ENCODE data around the gene RAB30.
"Not testable (repeated sequence)": the region's sequence is repeated elsewhere in the genome, so short reads cannot be mapped to it uniquely, and the experiment has no call there.

The RAB30 gene

DNA sequence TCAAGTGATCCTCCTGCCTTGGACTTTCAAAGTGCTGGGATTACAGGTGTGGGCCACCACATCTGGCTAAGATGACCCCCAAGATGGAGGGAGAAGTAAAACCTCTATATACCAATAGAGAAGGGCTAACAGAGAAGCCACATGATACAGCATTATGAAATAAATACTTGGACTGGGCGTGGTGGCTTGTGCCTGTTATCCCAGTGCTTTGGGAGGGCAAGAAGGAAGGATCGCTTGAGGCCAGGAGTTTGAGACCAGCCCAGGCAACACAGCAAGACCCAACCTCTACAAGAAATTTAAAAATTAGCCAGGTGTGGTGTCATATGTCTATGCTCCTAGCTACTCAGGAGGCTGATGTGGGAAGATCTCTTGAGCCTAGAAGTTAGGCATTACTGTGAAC, 61.7 kb downstream of the RAB30 start:
- Histone ChIP-seq H2AFZ (ENCODE audit: low read length, unreplicated experiment) (no peak overlapping the region), H3K4me3 (ENCODE audit: low read depth, low read length) (no peak overlapping the region), H3K27me3 (ENCODE audit: insufficient read depth, low read length) (no peaks in the 10 kb centered on the region), H3K36me3 (ENCODE audit: insufficient read depth, low read length) (no peaks in the 10 kb centered on the region), H3K79me2 (ENCODE audit: control insufficient read depth, insufficient read depth, low read length, unreplicated experiment) (peaks cover 7% of the 10 kb centered on the region), H3K4me1 (ENCODE audit: control insufficient read depth, insufficient read depth, low read length, unreplicated experiment) (peaks cover 62% of the 10 kb centered on the region), H3K27ac (ENCODE audit: low read depth, low read length) (no peak overlapping the region)

DNA sequence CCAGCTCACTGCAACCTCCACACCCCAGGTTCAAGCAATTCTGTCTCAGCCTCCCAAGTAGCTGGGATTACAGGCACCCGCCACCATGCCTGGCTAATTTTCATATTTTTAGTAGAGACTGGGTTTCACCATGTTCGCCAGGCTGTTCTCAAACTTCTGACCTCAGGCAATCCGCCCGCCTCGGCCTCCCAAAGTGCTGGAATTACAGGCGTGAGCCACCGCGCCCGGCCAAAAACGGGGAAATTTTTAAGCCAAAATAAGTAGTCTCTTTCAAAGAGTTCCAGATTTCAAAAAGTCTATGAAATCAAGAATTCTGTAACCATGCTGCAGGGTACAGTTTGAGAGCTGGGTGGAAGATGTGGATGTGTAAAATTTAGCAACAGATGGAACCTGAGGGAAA, 62.6 kb downstream of the RAB30 start:
- not testable (repeated sequence) for H3K27me3 ChIP-seq (ENCODE audit: insufficient read depth, low read length); H3K36me3 ChIP-seq (ENCODE audit: insufficient read depth, low read length); H3K27ac ChIP-seq (ENCODE audit: low read depth, low read length); H3K4me3 ChIP-seq (ENCODE audit: low read depth, low read length); H3K79me2 ChIP-seq (ENCODE audit: control insufficient read depth, insufficient read depth, low read length, unreplicated experiment); H2AFZ ChIP-seq (ENCODE audit: low read length, unreplicated experiment)
- peaks cover 62% of the 10 kb centered on the region for H3K4me1 ChIP-seq (ENCODE audit: control insufficient read depth, insufficient read depth, low read length, unreplicated experiment)

DNA sequence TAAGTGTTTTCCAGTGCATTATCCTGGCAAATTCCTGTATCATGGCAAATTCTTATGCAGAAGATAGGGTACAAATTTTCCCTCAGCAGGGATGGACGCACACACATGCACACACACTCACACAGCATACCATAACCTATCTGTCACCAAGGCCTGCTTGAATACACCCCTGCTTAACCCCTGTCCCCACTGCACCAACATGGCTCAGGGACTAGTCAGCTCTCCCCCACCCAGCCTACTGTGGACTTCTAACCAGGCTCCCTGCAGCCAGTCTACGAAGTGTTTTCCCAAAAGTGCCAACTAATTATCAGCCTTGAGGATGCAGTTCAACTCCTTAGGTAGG, 63.1 kb downstream of the RAB30 start:
- Histone ChIP-seq H3K27ac (ENCODE audit: low read depth, low read length) (no peak overlapping the region), H3K36me3 (ENCODE audit: insufficient read depth, low read length) (no peaks in the 10 kb centered on the region), H3K4me3 (ENCODE audit: low read depth, low read length) (no peak overlapping the region), H3K4me1 (ENCODE audit: control insufficient read depth, insufficient read depth, low read length, unreplicated experiment) (peaks cover 57% of the 10 kb centered on the region), H2AFZ (ENCODE audit: low read length, unreplicated experiment) (no peak overlapping the region), H3K79me2 (ENCODE audit: control insufficient read depth, insufficient read depth, low read length, unreplicated experiment) (peaks cover 8% of the 10 kb centered on the region), H3K27me3 (ENCODE audit: insufficient read depth, low read length) (no peaks in the 10 kb centered on the region)

DNA sequence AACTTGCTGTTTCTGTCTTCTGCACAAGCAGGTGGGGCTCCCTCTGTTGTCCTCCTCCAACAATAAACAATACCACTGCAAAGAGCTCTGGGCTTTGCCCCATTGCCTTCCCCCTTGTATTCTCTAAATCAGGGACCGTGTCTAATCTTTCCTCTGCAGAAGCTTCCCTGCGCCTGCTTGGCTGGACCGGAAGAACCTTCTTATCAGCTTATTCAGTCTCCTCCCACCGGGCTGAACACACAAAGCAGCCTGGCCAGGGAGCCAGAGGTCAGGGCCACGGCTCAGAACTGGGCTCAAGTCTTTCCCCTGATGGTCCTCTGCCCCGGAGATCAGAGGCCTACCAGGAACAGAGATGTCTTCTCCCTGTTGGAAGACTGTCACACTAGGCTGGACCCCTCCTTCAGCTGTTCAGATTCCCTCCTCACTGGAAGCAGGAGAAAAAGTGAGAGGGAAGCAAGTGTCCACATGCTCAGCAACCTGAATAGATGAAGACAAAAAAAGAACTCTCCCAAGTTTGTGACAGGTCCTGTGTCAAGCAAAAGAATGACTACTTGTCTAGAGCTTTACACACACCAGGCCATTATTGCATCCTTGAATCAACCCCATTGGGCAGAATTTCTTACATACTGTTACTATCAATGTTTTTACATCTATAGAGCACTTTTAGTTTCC, 63.7 kb downstream of the RAB30 start:
- Histone ChIP-seq H3K36me3 (ENCODE audit: insufficient read depth, low read length) (no peaks in the 10 kb centered on the region), H3K27ac (ENCODE audit: low read depth, low read length) (no peak overlapping the region), H3K27me3 (ENCODE audit: insufficient read depth, low read length) (no peaks in the 10 kb centered on the region), H3K4me1 (ENCODE audit: control insufficient read depth, insufficient read depth, low read length, unreplicated experiment) (peaks cover 52% of the 10 kb centered on the region), H3K79me2 (ENCODE audit: control insufficient read depth, insufficient read depth, low read length, unreplicated experiment) (peaks cover 8% of the 10 kb centered on the region), H3K4me3 (ENCODE audit: low read depth, low read length) (no peak overlapping the region), H2AFZ (ENCODE audit: low read length, unreplicated experiment) (no peak overlapping the region)

DNA sequence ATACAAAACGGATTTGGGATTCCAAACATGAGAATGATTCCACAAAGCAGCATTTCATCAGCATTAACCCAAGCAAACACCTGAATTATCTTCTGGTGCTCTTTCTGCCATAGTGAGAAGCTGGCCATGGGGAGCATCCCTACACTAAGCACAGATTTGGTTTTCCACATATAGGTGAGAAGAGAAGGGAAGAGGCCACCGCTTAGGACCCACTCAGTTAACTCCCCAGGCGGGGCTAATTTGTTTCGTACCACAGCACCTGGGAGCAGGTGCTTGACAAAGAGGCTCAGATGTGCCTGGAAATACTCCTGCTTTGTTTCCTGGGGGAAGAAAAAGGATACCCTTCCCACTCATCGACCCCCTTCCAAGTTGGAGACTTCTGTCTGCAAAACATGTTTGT, 64.2 kb downstream of the RAB30 start:
- Histone ChIP-seq H3K4me3 (ENCODE audit: low read depth, low read length) (no peak overlapping the region), H2AFZ (ENCODE audit: low read length, unreplicated experiment) (no peak overlapping the region), H3K4me1 (ENCODE audit: control insufficient read depth, insufficient read depth, low read length, unreplicated experiment) (peaks cover 46% of the 10 kb centered on the region), H3K27me3 (ENCODE audit: insufficient read depth, low read length) (no peaks in the 10 kb centered on the region), H3K27ac (ENCODE audit: low read depth, low read length) (no peak overlapping the region), H3K79me2 (ENCODE audit: control insufficient read depth, insufficient read depth, low read length, unreplicated experiment) (peaks cover 8% of the 10 kb centered on the region), H3K36me3 (ENCODE audit: insufficient read depth, low read length) (no peaks in the 10 kb centered on the region)

DNA sequence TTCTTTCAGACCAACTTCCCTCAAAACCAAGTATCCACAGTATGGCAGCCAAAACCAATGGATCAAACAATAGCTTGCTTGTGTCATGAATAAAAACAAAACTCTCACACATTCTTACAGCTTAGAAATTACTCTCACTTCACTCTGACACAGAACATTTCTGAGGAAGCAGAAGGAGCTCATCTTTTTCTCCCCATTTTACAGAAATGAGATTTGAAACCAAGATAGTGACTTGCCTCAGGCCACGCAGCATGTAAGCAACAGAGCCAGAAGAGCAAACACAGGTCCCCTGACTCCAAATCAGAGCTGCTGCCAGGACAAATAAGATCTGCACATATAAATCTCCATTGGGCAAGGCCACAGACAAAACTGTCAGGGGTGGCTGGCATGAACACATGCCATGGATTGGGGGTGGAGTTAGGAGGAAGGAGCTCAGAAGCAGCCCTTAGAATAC, 64.8 kb downstream of the RAB30 start:
- H3K27ac ChIP-seq (ENCODE audit: low read depth, low read length), result no peak overlapping the region
- peaks cover 41% of the 10 kb centered on the region for H3K4me1 ChIP-seq (ENCODE audit: control insufficient read depth, insufficient read depth, low read length, unreplicated experiment)
- no peaks in the 10 kb centered on the region for H3K27me3 ChIP-seq (ENCODE audit: insufficient read depth, low read length)
- H3K36me3 ChIP-seq (ENCODE audit: insufficient read depth, low read length), result no peaks in the 10 kb centered on the region
- H2AFZ ChIP-seq (ENCODE audit: low read length, unreplicated experiment), result no peak overlapping the region
- H3K79me2 ChIP-seq (ENCODE audit: control insufficient read depth, insufficient read depth, low read length, unreplicated experiment), result peaks cover 8% of the 10 kb centered on the region
- no peak overlapping the region for H3K4me3 ChIP-seq (ENCODE audit: low read depth, low read length)

DNA sequence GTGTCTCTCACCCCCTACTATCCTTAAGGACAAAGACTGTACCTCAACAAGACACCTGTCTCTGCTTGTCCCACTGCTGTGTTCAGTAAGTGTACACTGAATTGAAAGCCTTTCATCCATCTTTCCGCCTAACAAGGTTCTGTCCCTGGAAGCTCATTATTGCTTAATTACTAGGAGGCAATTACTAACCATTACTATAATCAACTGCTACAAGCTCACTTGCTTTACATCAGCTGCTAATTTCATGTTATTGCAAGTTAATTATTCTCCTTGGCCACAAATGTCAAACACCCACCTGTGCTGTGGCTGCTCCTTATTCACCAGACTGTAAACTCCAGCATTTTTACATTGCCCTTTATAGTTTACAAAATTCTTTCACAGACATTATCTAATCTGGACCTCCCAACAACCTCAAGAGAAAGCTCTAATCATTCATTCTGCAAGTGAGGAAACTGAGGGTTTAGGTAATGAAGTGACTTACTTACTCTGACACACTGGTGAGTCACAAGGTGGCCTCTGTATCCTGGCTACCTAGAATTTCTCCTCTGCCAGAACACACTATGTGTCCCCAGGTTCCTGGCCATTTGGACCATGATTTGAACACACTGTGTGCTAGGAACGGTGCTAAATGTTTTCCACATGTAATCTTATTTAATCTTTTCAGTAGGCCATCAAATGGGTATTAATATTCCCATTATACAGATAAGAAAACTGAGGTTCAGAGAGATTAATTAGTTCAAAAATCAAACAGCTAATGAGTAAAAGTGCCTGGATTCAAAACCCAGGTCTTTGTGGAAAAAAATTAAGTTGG, 66.7 kb downstream of the RAB30 start:
- H3K4me3 ChIP-seq (ENCODE audit: low read depth, low read length), result no peak overlapping the region
- peaks cover 7% of the 10 kb centered on the region for H3K79me2 ChIP-seq (ENCODE audit: control insufficient read depth, insufficient read depth, low read length, unreplicated experiment)
- H3K4me1 ChIP-seq (ENCODE audit: control insufficient read depth, insufficient read depth, low read length, unreplicated experiment), result peaks cover 27% of the 10 kb centered on the region
- H3K36me3 ChIP-seq (ENCODE audit: insufficient read depth, low read length), result no peaks in the 10 kb centered on the region
- H2AFZ ChIP-seq (ENCODE audit: low read length, unreplicated experiment), result no peak overlapping the region
- H3K27ac ChIP-seq (ENCODE audit: low read depth, low read length), result no peak overlapping the region
- H3K27me3 ChIP-seq (ENCODE audit: insufficient read depth, low read length), result no peaks in the 10 kb centered on the region

DNA sequence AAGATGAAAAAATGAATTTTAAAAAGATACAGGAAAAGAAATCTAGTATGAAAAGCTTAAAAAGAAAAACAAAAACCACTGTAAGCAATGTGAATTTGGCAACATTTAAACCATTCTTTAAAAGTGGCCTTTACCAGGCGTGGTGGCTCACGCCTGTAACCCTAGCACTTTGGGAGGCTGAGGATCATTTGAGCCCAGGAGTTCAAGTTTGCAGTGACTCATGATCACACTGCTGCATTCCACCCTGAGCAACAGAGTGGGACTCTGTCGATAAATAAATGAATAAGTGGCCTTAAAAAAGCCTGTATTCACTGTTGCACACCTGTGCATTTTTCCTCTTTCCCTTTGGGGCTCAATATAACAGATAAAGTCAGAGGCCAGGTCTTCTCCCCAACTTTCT, 69.2 kb downstream of the RAB30 start:
- Histone ChIP-seq H3K79me2 (ENCODE audit: control insufficient read depth, insufficient read depth, low read length, unreplicated experiment) (peaks cover 3% of the 10 kb centered on the region), H3K27me3 (ENCODE audit: insufficient read depth, low read length) (no peaks in the 10 kb centered on the region), H3K27ac (ENCODE audit: low read depth, low read length) (no peak overlapping the region), H3K4me3 (ENCODE audit: low read depth, low read length) (no peak overlapping the region), H3K36me3 (ENCODE audit: insufficient read depth, low read length) (no peaks in the 10 kb centered on the region), H3K4me1 (ENCODE audit: control insufficient read depth, insufficient read depth, low read length, unreplicated experiment) (peaks cover 13% of the 10 kb centered on the region), H2AFZ (ENCODE audit: low read length, unreplicated experiment) (no peak overlapping the region)

DNA sequence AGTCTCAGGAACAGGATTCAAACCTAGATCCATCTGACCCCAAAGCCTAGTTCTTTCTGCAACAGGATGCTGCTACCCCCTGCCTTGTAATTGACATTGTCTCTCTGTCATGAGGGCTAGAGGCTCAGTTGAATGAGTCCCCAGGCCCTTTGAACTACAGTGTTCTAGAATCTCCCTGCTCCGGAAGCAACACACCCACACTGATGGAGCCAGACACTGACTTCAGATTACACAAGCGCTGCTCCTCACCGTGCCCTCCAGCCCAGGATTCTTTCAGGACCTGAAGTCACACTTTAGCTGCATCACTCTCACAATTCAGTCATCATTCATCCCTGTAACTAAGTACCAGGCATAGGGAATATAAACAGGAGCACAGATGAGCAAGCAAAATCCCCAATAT, 69.6 kb downstream of the RAB30 start:
- H3K79me2 ChIP-seq (ENCODE audit: control insufficient read depth, insufficient read depth, low read length, unreplicated experiment), result peaks cover 3% of the 10 kb centered on the region
- H2AFZ ChIP-seq (ENCODE audit: low read length, unreplicated experiment), result no peak overlapping the region
- H3K27ac ChIP-seq (ENCODE audit: low read depth, low read length), result no peak overlapping the region
- H3K27me3 ChIP-seq (ENCODE audit: insufficient read depth, low read length), result no peaks in the 10 kb centered on the region
- H3K36me3 ChIP-seq (ENCODE audit: insufficient read depth, low read length), result no peaks in the 10 kb centered on the region
- no peak overlapping the region for H3K4me3 ChIP-seq (ENCODE audit: low read depth, low read length)
- peaks cover 11% of the 10 kb centered on the region for H3K4me1 ChIP-seq (ENCODE audit: control insufficient read depth, insufficient read depth, low read length, unreplicated experiment)

DNA sequence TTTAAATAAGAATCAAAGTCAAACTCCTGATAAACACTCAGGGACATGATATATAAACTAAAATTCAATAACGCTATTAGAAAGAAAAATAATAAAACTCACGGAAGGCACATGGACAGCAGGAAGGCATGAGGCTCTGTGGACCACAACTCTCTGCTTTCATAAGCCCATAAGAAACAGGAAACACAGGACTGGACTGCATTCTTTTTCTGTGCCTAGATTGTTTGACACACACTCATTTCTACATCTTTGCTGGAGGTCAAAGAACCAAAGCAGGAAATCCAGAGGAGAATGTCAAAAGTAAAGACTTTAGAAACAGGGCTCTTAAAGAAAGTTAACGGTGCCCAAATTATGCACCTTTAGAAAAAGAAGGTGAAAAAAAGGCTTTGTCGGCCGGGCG, 71.3 kb downstream of the RAB30 start:
- Histone ChIP-seq H2AFZ (ENCODE audit: low read length, unreplicated experiment) (no peak overlapping the region), H3K4me3 (ENCODE audit: low read depth, low read length) (no peak overlapping the region)

DNA sequence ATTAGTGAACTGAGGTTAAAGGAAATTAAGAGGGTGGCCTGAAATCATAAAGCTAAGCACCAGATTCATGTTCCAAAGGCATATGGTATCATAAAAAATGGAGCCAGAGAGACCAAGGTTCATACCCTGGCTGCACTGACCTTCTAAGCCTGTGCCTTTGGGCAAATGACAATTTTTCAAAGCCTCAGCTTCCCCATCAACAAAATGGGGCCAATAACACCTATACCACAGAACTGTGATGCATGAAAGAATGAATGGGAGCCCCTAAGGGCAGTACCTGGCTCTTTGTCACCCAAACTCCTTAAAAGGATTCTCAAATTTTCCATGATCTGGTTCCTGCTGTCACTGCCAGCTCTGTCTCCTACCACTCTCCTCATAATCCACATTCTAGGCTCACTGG, 72.5 kb downstream of the RAB30 start:
- Histone ChIP-seq H3K27me3 (ENCODE audit: insufficient read depth, low read length) (no peaks in the 10 kb centered on the region), H3K27ac (ENCODE audit: low read depth, low read length) (no peak overlapping the region), H3K4me3 (ENCODE audit: low read depth, low read length) (no peak overlapping the region), H3K79me2 (ENCODE audit: control insufficient read depth, insufficient read depth, low read length, unreplicated experiment) (no peaks in the 10 kb centered on the region), H3K4me1 (ENCODE audit: control insufficient read depth, insufficient read depth, low read length, unreplicated experiment) (peaks cover 3% of the 10 kb centered on the region), H3K36me3 (ENCODE audit: insufficient read depth, low read length) (no peaks in the 10 kb centered on the region), H2AFZ (ENCODE audit: low read length, unreplicated experiment) (no peak overlapping the region)

More for the DNA sequence above, 71.3 kb downstream of the RAB30 start:
- Histone ChIP-seq H3K4me1 (ENCODE audit: control insufficient read depth, insufficient read depth, low read length, unreplicated experiment) (peaks cover 3% of the 10 kb centered on the region), H3K79me2 (ENCODE audit: control insufficient read depth, insufficient read depth, low read length, unreplicated experiment) (peaks cover 3% of the 10 kb centered on the region), H3K27ac (ENCODE audit: low read depth, low read length) (no peak overlapping the region), H3K27me3 (ENCODE audit: insufficient read depth, low read length) (no peaks in the 10 kb centered on the region), H3K36me3 (ENCODE audit: insufficient read depth, low read length) (no peaks in the 10 kb centered on the region)

Measured in ACC112 (cell line).